ENCODE results near the gene NAV2.

The NAV2 gene

GRCh38 chr11:19961225-19961624, 248.6 kb downstream of the NAV2 start:
- no peak for TF ChIP-seq CTCF (IDR thresholded peaks at IDR 0.05; ENCODE audit: low read depth, low read length, missing control alignments)
- no peak overlapping the region for H3K4me3 ChIP-seq (ENCODE audit: low read depth, low read length)
- DNase-seq (ENCODE audit: low read depth), result no peak

- no peak overlapping the region for H3K4me3 ChIP-seq (ENCODE audit: low read depth, low read length)
- DNase-seq (ENCODE audit: low read depth), result no peak
- TF ChIP-seq CTCF (IDR thresholded peaks at IDR 0.05; ENCODE audit: low read depth, low read length, missing control alignments), result no peak
Measured at GRCh38 chr11:19962053-19962800, 249.6 kb downstream of the NAV2 start.

GRCh38 chr11:19962801-19963175, 250.2 kb downstream of the NAV2 start:
- DNase-seq (ENCODE audit: low read depth), result no peak
- no peak overlapping the region for H3K4me3 ChIP-seq (ENCODE audit: low read depth, low read length)
- no peak for TF ChIP-seq CTCF (IDR thresholded peaks at IDR 0.05; ENCODE audit: low read depth, low read length, missing control alignments)

- TF ChIP-seq CTCF (IDR thresholded peaks at IDR 0.05; ENCODE audit: low read depth, low read length, missing control alignments), result no peak
- DNase-seq (ENCODE audit: low read depth), result no peak
- H3K4me3 ChIP-seq (ENCODE audit: low read depth, low read length), result no peak overlapping the region
Measured at GRCh38 chr11:19963697-19964387, 251.2 kb downstream of the NAV2 start.

GRCh38 chr11:19966441-19966840, 253.8 kb downstream of the NAV2 start:
- H3K4me3 ChIP-seq (ENCODE audit: low read depth, low read length), result no peak overlapping the region
- no peak for TF ChIP-seq CTCF (IDR thresholded peaks at IDR 0.05; ENCODE audit: low read depth, low read length, missing control alignments)
- no peak for DNase-seq (ENCODE audit: low read depth)

- DNase-seq (ENCODE audit: low read depth), result no peak
- no peak overlapping the region for H3K4me3 ChIP-seq (ENCODE audit: low read depth, low read length)
- TF ChIP-seq CTCF (IDR thresholded peaks at IDR 0.05; ENCODE audit: low read depth, low read length, missing control alignments), result no peak
Measured at GRCh38 chr11:19966927-19967326, 254.3 kb downstream of the NAV2 start.
